HG03378 (cell line): ENCODE data around the gene ASXL1.
"Not testable (repeated sequence)": the region's sequence is repeated elsewhere in the genome, so short reads cannot be mapped to it uniquely, and the experiment has no call there.

ENCODE experiments used
- ATAC-seq: cut with Tn5 transposase; IDR thresholded peaks from one replicate; pipeline ENCODE4 v1.9.1; 2021; ENCODE audit warnings: mild to moderate bottlenecking, moderate library complexity; ENCODE audit not compliant: unreplicated experiment

ASXL1 gene

GRCh38 chr20:32359633-32360332, 1.7 kb downstream of the ASXL1 start:
- ATAC-seq = no peak

- no peak for ATAC-seq
Measured at GRCh38 chr20:32360333-32360634, 2.2 kb downstream of the ASXL1 start.

DNA sequence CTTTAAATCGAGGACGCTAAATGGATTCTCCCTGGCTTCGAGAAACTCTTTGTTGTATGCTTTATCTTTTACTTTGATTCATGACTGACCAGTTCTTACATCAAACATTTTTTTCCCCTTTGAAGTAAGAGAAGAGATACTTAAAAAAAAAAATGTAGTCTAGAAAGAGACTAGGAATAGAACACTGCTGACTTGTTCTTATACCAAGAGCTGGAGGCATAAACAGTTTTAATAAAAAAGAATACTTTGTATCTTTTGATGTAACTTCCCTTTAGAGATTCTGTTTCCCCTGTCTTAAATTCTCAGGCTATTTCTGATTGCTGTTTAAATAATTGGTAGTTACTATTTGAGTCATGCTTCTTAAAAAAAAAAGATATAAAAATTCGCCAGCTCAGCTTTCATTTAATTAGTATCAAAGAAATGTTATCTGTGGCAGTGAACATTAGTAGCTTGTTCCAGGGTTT, 4.8 kb downstream of the ASXL1 start:
- ATAC-seq = no peak

DNA sequence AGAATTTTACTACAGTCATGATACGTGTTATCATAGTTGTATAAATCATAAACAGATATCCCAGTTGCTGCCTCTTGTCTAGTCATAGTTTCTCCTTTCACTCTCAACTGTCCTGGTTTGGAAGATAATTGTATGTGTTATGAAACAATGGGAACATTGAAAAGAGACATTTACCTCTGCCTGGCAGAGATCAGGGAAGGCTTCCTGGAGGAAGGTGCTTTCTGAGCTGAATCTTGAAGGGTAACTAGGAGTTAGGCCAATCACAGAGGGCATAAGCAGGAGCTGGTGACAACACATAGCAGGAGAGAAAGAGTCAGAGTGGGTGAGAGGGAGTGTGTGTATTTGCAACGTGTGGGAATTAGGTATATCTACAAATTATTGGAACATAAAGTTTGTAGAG, 5.4 kb downstream of the ASXL1 start:
- ATAC-seq = no peak

- ATAC-seq = no peak
Measured at GRCh38 chr20:32364554-32365208, 6.5 kb downstream of the ASXL1 start.

- ATAC-seq = no peak
Measured at GRCh38 chr20:32365564-32365963, 7.4 kb downstream of the ASXL1 start.

DNA sequence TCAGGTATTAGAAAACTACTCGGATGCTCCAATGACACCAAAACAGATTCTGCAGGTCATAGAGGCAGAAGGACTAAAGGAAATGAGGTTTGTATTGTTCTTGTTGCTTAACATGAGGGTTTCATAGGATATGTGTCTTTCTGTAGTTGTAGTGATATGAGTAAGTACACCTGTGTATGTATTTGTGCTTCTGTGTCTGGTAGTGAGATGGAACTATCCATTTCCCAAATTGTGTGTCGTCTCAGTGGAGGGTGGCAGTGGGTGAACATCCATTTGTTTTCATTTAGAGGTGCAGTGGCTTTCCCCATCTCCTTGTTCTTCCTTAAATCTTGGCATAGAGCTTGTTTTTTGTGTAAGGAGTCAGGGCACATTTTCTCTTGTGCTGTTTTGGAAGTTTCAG, 8.2 kb downstream of the ASXL1 start:
- no peak for ATAC-seq

DNA sequence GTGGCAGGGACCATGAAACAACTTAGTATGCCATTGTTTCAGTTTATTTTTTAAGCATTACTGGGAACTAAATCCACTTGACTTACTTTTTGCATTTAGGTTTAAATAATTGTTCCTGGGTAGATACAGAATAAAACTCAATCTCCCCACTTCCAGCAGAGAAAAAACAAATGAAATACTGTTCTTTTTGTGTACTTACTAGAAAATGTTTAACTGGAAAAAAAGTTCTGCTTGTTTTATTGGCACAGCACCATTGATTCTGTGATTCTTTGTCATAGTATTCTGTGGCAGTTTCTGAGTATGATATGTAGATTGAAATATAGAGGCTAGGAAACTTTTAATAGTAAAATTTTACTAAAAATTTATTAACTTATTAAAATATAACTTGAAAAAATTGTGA, 10.2 kb downstream of the ASXL1 start:
- no peak for ATAC-seq

DNA sequence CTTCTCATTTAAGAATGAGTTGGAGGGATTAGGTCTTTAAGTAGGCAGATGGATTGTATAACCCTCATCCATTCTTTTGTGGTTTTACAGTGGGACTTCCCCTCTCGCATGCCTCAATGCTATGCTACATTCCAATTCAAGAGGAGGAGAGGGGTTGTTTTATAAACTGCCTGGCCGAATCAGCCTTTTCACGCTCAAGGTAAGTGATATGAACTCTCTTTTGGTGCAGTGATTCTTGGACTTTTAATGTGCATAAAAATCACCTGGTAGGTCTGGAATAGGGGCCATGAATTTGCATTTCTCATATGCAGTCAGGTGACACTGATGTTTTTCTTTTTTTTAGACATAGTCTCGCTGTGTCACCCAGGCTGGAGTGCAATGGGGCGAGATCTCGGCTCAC, 10.8 kb downstream of the ASXL1 start:
- no peak for ATAC-seq

DNA sequence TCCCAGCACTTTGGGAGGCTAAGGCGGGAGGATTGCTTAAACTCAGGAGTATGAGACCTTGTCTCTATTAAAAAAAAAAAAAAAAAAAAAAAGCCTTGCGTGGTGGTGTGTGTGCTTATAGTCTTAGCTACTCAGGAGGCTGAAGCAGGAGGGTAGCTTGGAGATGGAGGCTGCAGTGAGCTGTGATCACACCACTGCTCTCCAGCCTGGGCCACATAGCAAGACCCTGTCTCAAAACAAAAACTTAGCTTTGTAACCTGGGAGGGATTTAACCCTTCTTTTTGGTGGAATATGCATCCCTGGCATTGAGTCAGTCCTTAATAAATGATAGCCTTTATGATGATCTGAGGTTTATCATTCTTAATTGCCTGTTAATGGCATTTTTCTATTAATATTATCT, 12.8 kb downstream of the ASXL1 start:
- no peak for ATAC-seq

GRCh38 chr20:32378461-32378860, 20.3 kb downstream of the ASXL1 start:
- no peak for ATAC-seq

DNA sequence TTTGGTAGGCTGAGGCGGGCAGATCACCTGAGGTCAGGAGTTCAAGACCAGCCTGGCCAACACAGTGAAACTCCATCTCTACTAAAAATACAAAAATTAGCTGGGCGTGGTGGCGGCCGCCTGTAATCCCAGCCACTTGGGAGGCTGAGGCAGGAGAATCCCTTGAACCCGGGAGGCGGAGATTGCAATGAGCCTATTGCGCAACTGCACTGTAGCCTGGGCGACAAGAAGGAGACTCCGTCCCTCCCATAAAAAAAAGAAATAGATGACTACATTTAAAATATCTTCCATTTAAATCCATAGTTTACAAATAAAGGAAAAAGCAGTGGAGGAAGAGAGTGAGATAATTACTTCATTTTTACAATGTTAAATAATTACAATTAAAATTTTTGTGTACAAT, 21.9 kb downstream of the ASXL1 start:
- not testable (repeated sequence) for ATAC-seq

- ATAC-seq = no peak
Measured at GRCh38 chr20:32380745-32381144, 22.6 kb downstream of the ASXL1 start.

- ATAC-seq = no peak
Measured at GRCh38 chr20:32382102-32382950, 24.2 kb downstream of the ASXL1 start.

DNA sequence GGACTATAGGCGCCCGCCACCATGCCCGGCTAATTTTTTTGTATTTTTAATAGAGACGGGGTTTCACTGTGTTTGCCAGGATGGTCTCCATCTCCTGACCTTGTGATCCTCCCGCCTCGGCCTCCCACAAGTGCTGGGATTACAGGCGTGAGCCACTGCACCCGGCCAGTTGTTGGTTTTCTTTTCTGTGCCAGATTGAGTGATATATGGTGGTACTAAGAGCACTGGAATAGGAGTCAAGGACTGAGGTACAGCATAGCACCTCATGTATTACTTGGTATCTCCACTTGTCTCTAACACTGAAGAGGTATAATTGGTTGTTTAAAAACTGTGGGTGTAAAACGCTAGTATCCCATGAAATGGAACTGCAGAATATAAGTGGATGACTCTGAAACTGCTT, 25.3 kb downstream of the ASXL1 start:
- ATAC-seq = not testable (repeated sequence)

DNA sequence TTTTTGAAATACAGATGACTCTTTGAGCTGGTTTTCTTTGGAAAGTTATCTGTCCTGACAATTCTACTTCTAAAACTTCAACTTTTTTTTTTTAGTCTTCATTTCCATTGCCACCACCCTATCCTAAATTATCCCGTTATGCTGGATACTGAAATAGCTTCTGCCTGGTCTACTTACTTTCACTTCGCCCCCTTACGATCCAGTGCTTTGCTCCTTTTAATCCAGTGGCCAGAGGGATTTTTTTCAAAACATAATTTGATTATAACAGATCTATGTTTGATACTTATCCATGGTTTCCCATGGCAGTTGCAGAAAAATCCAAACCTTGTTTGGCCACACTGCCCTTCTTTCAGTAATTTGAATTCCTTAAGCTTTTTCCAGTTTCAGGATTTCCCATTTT, 27.4 kb downstream of the ASXL1 start:
- no peak for ATAC-seq

- ATAC-seq = no peak
Measured at GRCh38 chr20:32386091-32386490, 28.0 kb downstream of the ASXL1 start.

- no peak for ATAC-seq
Measured at GRCh38 chr20:32387252-32387651, 29.1 kb downstream of the ASXL1 start.

DNA sequence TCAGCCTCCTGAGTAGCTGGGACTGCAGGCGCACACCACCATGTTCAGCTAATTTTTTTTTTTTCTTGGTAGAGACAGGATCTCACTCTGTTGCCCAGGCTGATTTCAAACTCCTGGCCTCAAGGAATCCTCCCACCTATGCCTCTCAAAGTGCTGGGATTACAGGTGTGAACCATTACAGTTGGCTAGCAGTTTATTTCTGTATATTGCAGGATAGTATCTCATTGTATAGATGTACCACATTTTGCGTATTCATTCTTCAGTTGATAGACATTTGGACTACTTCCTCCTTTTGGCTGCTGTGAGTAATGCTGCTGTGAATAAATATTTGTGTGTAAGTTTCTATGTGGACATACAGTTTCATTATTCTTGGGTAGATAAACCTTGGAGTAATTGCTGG, 32.9 kb downstream of the ASXL1 start:
- ATAC-seq = no peak

DNA sequence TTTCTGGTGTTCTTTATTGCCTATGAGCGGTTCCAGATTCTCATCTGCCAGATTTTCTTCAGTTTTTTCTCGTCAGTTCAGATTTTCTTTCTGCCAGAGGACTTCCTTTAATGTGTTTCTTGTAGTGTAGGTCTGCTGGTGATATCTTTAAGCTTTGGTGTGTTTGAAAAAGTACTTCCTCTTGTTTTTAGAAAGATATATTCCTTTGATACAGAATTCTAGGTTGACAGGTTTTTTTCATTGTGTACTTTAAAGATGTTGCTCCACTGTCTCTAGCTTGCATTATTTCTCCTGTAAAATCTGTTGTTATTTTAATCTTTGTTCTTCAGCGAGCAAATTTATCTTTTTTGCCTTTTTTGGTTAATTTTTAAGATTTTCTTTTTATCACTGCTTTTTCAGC, 36.9 kb downstream of the ASXL1 start:
- no peak for ATAC-seq

DNA sequence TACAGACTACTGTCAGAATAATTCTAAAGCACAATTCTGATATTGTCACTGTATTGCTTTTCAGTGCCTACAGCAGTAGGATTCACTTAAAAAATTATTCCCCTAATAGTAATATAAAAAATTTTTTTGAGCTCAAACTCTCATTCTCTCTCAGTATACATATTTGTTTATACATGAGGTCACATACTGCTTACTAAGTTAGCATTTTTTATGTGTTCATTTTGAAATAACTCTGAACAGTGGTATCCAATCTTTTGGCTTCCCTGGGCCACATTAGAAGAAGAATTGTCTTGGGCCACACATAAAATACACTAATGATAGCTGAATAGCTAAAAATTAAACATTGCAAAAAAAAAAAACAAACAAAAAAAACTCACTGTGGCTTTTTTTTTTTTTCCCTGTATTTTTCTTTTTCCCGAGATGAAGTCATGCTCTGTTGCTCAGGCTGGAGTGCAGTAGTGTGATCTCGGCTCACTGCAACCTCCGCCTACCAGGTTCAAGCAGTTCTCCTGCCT, 38.6 kb downstream of the ASXL1 start:
- ATAC-seq = no peak
